T-helper 17 cell (primary cell): ENCODE data around the gene OR52N4. TPM values are rescaled to one million over a fixed set of nuclear protein-coding genes. Genes with fewer than 3 reads are reported as not detected.
"Not testable (repeated sequence)": the region's sequence is repeated elsewhere in the genome, so short reads cannot be mapped to it uniquely, and the experiment has no call there.

ENCODE experiments used
- ATAC-seq: fragments of 150-1000 bp; cut with Tn5 transposase; 2 replicates; pipeline ENCODE4 v1.10.0; 2021; ENCODE audit warnings: mild to moderate bottlenecking, moderate library complexity
- DNase-seq, 3 donors: peaks; one replicate each; pipeline versions ENCODE4 v3.0.0 to v3.0.0-alpha.2; 2020 to 2021
- H3K9me3 ChIP-seq: one replicate; pipeline ENCODE4 v1.7.0; 2013; ENCODE audit warnings: low read length, mild to moderate bottlenecking; ENCODE audit not compliant: control insufficient read depth, poor library complexity, severe bottlenecking
- H3K27ac Mint-ChIP-seq: one replicate; pipeline ENCODE4 v1.8.0; 2022; ENCODE audit warnings: mild to moderate bottlenecking, moderate library complexity, mixed read lengths
- H3K27me3 Mint-ChIP-seq: one replicate; pipeline ENCODE4 v1.8.0; 2022; ENCODE audit warnings: mixed read lengths
- H3K36me3 Mint-ChIP-seq: one replicate; pipeline ENCODE4 v1.8.0; 2022; ENCODE audit warnings: low read depth, mixed read lengths
- H3K4me1 Mint-ChIP-seq: one replicate; pipeline ENCODE4 v1.8.0; 2022; ENCODE audit warnings: mild to moderate bottlenecking, mixed read lengths
- H3K4me3 Mint-ChIP-seq: one replicate; pipeline ENCODE4 v1.8.0; 2022; ENCODE audit warnings: mild to moderate bottlenecking, moderate library complexity, mixed read lengths
- total RNA-seq, 4 donors: library from RNA in 2 of 4; stranded (reverse) in 2 of 4; gene quantifications; one replicate each; pipeline ENCODE4 v1.2.3 and lab custom pipeline; 2022 to 2026

OR52N4 gene
- total RNA-seq (1 to 10 TPM; 1.3 to 1.4 TPM), total RNA-seq (lab: John Stamatoyannopoulos, UW) (0.90 to 1.2 reads per million in 2 donors)

DNA sequence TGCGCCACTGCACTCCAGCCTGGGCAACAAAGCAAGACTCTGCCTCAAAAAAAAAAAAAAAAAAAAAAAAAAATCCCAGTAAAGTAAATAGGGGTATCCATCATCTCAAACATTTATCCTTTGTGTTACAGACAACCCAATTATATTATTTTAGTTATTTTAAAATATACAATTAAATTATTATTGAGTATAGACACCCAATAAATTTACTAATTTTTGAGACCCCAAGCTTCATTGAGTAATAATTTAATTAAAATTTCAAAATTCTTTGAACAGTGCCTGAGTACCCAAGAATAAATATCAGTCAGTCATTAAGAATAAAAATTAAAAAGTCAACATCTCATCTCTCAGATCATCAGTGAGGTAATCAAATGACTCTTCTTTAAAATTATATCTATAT lies at the start of gene OR52N4:
Gene OR52N4 (plus strand): TSS at position 301 of the 400 bp plus-strand sequence. CDS start 498 bp downstream, outside the sequence.
- Mint-ChIP-seq H3K27me3 (no peaks in the 10 kb centered on the region), H3K4me3 (no peak within 1 kb of the TSS), H3K27ac (no peak within 1 kb of the TSS), H3K36me3 (no peaks in the 10 kb centered on the region), H3K4me1 (no peaks in the 10 kb centered on the region)
- H3K9me3 ChIP-seq, result no peaks in the 10 kb centered on the region
- DNase-seq (no peak), ATAC-seq (no peak)

DNA sequence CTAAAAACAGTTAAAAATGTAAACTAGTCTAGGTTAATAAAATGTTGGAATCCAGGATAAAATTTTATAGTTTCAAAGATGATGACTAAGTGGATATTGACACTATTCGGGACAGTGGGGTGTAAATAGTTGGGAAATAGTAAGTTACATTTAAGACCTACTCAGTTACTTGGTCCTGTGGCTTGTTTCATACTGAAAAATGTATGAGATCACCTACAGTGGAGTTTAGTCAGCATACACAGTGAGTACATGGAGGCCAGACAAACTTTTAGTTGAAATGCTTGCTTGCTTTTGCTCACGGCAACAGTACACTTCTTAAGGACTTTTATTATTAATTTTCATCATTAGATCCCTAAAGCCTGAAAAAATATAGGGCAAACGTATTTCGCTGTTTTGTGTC lies 48.4 kb upstream of the OR52N4 start:
- no peak for ATAC-seq
- Mint-ChIP-seq H3K4me3 (no peak overlapping the region), H3K4me1 (peaks cover 27% of the 10 kb centered on the region), H3K36me3 (peaks cover 16% of the 10 kb centered on the region), H3K27me3 (no peaks in the 10 kb centered on the region), H3K27ac (peak overlapping the region; percentile 88)
- H3K9me3 ChIP-seq, result no peaks in the 10 kb centered on the region
- DNase-seq, result no peak

DNA sequence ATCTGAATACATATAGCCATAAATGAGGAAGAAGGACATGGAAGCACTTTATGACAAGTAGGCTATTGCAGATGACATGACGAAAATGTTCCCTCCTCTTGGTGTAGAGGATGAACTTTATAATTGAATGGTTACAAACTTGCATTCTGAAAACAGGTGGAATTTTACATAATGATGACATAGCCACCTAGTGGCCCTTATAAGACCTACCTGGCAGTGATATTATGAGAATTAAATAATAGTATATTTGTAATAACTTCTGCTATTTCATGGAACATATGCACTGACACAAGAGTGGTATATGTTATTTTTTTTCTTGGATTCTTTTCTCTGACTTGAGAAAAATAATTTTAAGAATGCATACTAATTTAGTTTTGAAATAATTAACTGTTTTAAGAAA lies 41.5 kb upstream of the OR52N4 start:
- Mint-ChIP-seq H3K4me3 (no peak overlapping the region), H3K27me3 (no peaks in the 10 kb centered on the region), H3K36me3 (peaks cover 12% of the 10 kb centered on the region), H3K4me1 (peaks cover 11% of the 10 kb centered on the region), H3K27ac (no peak overlapping the region)
- H3K9me3 ChIP-seq, result no peaks in the 10 kb centered on the region
- no peak for DNase-seq
- ATAC-seq, result peak; percentile 35

DNA sequence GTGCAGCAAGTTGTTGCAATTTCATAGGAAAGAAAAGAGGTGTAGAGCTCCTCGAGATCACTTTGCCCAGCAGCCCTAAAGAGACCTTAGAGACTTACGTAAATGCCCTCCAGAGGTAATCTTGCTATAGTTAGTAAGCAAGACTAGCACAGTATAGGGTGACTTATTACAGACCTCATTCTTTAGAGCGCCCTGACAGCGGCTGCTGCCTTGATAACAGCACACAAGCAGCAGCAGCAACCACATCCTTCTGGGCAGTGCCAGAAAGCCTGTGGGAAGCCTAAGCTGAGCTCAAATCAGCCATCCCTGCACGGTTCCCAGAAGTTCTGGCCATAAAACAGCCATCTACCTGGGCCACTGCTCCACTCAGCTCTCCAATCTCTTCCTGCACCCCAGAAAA lies 40.3 kb upstream of the OR52N4 start:
- no peak for DNase-seq
- Mint-ChIP-seq H3K27me3 (no peaks in the 10 kb centered on the region), H3K27ac (no peak overlapping the region), H3K4me1 (peaks cover 8% of the 10 kb centered on the region), H3K36me3 (peaks cover 6% of the 10 kb centered on the region), H3K4me3 (no peak overlapping the region)
- no peak for ATAC-seq
- no peaks in the 10 kb centered on the region for H3K9me3 ChIP-seq

DNA sequence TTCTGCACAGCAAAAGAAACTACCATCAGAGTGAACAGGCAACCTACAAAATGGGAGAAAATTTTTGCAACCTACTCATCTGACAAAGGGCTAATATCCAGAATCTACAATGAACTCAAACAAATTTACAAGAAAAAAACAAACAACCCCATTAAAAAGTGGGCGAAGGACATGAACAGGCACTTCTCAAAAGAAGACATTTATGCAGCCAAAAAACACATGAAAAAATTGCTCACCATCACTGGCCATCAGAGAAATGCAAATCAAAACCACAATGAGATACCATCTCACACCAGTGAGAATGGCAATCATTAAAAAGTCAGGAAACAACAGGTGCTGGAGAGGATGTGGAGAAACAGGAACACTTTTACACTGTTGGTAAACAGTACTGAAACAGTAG lies 37.5 kb upstream of the OR52N4 start:
- H3K36me3 Mint-ChIP-seq, H3K27me3 Mint-ChIP-seq, ATAC-seq, DNase-seq, H3K4me3 Mint-ChIP-seq, H3K27ac Mint-ChIP-seq, H3K9me3 ChIP-seq, H3K4me1 Mint-ChIP-seq: not testable (repeated sequence)

DNA sequence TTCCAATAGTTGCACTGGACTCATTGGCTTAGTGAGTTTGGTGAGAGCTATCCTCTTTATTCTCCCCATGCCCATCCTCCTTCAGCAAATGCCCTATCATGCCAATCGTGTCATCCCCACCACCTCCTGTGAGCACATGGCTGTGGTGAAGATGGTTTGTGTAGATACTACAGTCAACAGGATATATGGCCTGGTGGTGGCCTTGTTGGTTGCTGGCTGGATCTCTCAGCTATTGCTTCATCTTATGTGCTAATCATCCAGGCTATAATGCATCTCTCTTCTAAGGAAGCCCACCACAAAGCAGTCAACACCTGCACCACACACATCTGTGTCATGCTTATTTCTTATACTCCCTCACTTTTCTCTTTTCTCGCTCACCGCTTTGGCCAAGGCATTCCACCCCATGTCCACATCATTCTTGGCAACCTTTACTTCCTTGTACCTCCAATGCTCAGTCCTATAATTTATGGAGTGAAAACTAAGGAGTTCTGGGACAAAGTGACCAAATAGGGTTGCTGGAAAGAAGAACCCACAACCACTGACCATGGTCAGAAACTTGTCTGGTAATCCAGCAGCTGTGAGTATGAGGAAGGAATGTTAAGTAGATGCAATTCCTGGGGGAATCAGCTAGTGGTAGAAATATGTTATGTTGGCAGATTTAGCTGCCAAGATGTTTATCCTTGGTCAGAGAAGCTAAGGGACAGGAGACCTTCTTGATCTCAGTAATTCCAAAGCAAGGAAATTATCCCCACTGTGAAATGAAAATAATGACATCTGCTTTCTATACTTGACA lies 34.1 kb upstream of the OR52N4 start:
- no peaks in the 10 kb centered on the region for H3K9me3 ChIP-seq
- Mint-ChIP-seq H3K27me3 (no peaks in the 10 kb centered on the region), H3K27ac (no peak overlapping the region), H3K4me1 (no peaks in the 10 kb centered on the region), H3K4me3 (no peak overlapping the region), H3K36me3 (peaks cover 2% of the 10 kb centered on the region)
- DNase-seq (no peak), ATAC-seq (no peak)

DNA sequence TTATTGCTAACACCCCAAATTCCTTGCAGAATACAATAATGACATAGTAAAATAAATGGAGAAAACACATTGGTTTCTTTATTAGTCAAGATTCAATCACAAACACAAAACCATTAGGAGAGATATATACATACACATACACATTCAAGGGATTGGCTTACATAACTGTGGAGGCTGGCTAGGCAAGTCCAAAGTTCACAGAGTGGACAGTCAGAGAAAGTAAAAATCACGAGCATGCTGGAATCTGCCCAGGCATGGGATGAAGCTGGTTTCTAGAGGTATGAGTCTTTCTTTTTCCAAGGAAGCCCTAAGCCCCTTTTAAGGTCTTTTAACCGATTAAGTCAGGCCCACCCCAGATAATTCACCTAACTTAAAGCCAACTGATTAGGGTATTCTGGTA lies 31.4 kb upstream of the OR52N4 start:
- Mint-ChIP-seq H3K4me1 (no peaks in the 10 kb centered on the region), H3K36me3 (peaks cover 2% of the 10 kb centered on the region), H3K27me3 (no peaks in the 10 kb centered on the region), H3K4me3 (no peak overlapping the region), H3K27ac (no peak overlapping the region)
- DNase-seq (no peak), ATAC-seq (no peak)
- no peaks in the 10 kb centered on the region for H3K9me3 ChIP-seq

DNA sequence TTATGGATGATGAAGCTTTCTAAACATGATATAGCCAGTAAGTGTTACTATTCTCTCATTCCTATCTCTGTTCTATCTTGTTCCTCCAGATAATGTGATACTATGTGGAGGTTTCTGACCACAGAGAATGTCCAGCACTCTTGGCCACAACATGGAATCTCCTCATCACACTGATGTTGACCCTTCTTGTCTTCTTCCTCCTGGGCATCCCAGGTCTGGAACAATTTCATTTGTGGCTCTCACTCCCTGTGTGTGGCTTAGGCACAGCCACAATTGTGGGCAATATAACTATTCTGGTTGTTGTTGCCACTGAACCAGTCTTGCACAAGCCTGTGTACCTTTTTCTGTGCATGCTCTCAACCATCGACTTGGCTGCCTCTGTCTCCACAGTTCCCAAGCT lies 27.7 kb upstream of the OR52N4 start:
- peaks cover 2% of the 10 kb centered on the region for H3K36me3 Mint-ChIP-seq
- H3K4me3 Mint-ChIP-seq, result no peak overlapping the region
- H3K27me3 Mint-ChIP-seq, result peaks cover 7% of the 10 kb centered on the region
- no peak for ATAC-seq
- H3K27ac Mint-ChIP-seq, result no peak overlapping the region
- no peak for DNase-seq
- H3K9me3 ChIP-seq, result no peaks in the 10 kb centered on the region
- H3K4me1 Mint-ChIP-seq, result peaks cover 2% of the 10 kb centered on the region

DNA sequence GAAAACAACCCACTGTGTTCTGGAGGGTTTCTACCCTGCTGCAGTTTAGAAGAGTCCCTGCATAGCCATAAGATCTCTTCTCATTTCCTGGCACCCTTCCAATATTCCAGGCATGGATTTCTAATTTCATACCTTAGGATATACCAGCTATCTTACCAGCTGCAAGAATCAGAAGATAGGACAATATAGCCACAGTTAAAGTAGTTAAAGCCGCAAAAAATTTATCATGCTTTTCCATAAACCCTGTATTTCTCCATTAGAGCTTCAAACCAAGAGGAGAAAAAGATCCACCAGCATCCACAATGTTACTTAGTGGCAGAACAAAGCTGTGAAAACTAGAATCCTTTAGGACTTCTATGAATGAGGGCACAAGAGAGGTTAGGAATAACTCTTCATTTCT lies 26.4 kb upstream of the OR52N4 start:
- Mint-ChIP-seq H3K36me3 (peaks cover 2% of the 10 kb centered on the region), H3K4me3 (no peak overlapping the region)

DNA sequence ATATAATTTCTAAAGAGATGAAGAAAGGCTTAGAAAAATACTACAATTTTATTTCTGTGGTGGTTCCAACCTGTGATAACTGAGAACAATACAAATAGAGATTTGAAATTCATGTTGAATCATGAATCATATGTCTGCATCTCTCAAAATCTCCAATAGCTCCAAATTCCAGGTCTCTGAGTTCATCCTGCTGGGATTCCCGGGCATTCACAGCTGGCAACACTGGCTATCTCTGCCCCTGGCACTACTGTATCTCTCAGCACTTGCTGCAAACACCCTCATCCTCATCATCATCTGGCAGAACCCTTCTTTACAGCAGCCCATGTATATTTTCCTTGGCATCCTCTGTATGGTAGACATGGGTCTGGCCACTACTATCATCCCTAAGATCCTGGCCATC lies 17.6 kb upstream of the OR52N4 start, which contains the start of gene OR56B1:
Gene OR56B1 (plus strand): TSS at position 53 of the 400 bp plus-strand sequence. CDS start 69 bp downstream, at position 122.
- DNase-seq (no peak), ATAC-seq (no peak)
- Mint-ChIP-seq H3K27ac (no peak within 1 kb of the TSS), H3K27me3 (no peaks in the 10 kb centered on the region), H3K4me3 (no peak within 1 kb of the TSS), H3K4me1 (no peaks in the 10 kb centered on the region), H3K36me3 (peaks cover 2% of the 10 kb centered on the region)
- peaks cover 2% of the 10 kb centered on the region for H3K9me3 ChIP-seq

More for the DNA sequence above, 26.4 kb upstream of the OR52N4 start:
- Mint-ChIP-seq H3K4me1 (peaks cover 2% of the 10 kb centered on the region), H3K27ac (no peak overlapping the region), H3K27me3 (peaks cover 7% of the 10 kb centered on the region)
- ATAC-seq (no peak), DNase-seq (no peak)
- H3K9me3 ChIP-seq, result no peaks in the 10 kb centered on the region

DNA sequence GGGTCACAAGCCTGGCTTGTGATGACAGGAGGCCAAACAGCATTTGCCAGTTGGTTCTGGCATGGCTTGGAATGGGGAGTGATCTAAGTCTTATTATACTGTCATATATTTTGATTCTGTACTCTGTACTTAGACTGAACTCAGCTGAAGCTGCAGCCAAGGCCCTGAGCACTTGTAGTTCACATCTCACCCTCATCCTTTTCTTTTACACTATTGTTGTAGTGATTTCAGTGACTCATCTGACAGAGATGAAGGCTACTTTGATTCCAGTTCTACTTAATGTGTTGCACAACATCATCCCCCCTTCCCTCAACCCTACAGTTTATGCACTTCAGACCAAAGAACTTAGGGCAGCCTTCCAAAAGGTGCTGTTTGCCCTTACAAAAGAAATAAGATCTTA lies 17.0 kb upstream of the OR52N4 start:
- peaks cover 2% of the 10 kb centered on the region for H3K9me3 ChIP-seq
- Mint-ChIP-seq H3K27me3 (no peaks in the 10 kb centered on the region), H3K36me3 (peaks cover 2% of the 10 kb centered on the region)

DNA sequence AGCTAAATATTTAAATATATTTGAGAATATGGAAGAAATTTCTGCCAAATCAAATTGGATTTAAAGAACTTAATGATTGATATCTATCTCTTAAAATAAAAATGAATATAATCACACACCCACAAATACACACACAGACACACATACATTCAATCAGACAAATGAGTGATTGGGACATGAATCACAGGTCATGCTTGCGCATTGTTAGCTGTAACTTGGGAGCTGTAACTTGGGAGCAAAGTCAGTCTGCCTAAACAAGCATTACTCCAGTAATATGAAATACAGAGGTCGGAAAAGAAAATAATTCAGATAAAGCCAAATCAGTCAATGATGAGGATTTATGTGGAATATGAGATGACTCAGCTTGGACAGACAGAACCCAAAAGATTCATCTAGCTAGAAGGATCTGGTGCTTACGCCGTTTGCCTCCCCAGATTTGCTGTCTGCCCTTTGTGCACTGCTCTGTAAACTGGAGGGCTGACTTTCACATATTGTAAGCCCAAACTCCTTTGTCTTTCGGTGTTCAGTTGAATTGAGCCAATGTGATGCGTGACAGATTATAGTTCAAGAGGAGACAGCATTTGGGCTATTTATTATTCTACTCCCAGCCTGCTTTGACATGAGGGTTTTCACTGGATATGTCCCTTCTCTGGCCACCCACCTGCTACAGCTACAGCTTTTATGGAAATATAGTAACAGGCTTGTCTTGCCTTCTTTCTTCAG lies 16.2 kb upstream of the OR52N4 start:
- Mint-ChIP-seq H3K36me3 (peaks cover 2% of the 10 kb centered on the region), H3K4me3 (no peak overlapping the region), H3K27ac (no peak overlapping the region), H3K27me3 (no peaks in the 10 kb centered on the region), H3K4me1 (no peaks in the 10 kb centered on the region)
- peaks cover 2% of the 10 kb centered on the region for H3K9me3 ChIP-seq
- ATAC-seq (no peak), DNase-seq (no peak)

More for the DNA sequence above, 17.0 kb upstream of the OR52N4 start:
- no peak for DNase-seq
- H3K4me3 Mint-ChIP-seq, result no peak overlapping the region
- H3K4me1 Mint-ChIP-seq, result no peaks in the 10 kb centered on the region
- H3K27ac Mint-ChIP-seq, result no peak overlapping the region
- no peak for ATAC-seq

DNA sequence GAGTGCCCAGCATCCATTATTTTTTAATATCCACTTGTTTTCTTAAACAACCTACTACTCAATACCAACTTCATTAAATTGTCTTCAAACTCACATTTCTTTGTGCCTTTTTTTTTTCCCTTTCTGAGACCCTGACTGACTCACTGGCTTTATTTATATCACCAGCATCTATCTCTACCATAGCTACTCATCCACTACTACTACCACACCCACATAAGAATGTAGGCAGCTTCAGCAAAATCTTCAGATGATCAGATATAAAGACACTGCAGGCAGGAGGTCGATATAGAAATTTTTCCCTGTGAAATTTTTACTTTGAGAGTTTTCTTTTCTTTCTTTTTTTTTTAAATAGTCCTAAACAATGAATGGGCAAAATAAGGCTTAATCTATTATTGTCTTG lies 15.6 kb upstream of the OR52N4 start:
- Mint-ChIP-seq H3K4me3 (no peak overlapping the region), H3K4me1 (no peaks in the 10 kb centered on the region), H3K27me3 (no peaks in the 10 kb centered on the region), H3K27ac (no peak overlapping the region), H3K36me3 (peaks cover 2% of the 10 kb centered on the region)
- DNase-seq (no peak), ATAC-seq (no peak)
- H3K9me3 ChIP-seq, result peaks cover 2% of the 10 kb centered on the region
